H9 (cell line): ENCODE results near the gene FALEC. TPM values are rescaled to one million over a fixed set of nuclear protein-coding genes. Genes with fewer than 3 reads are reported as not detected.

Experiments used
- DNase-seq: peaks from one replicate; pipeline ENCODE4 v3.0.0-alpha.2; 2017
- H2AFZ ChIP-seq: one replicate; pipeline ENCODE4 v1.6.1; 2013; ENCODE audit warnings: mild to moderate bottlenecking, low read length, control low read depth, moderate library complexity
- H2AK5ac ChIP-seq: 2 replicates; pipeline ENCODE4 v1.6.1; 2013; ENCODE audit warnings: low read length, control low read depth, mixed read lengths; ENCODE audit not compliant: insufficient read length
- H2BK120ac ChIP-seq: one replicate; pipeline ENCODE4 v1.6.1; 2013; ENCODE audit warnings: low read depth, mild to moderate bottlenecking, low read length, control low read depth, inconsistent platforms; ENCODE audit not compliant: poor library complexity, severe bottlenecking
- H2BK12ac ChIP-seq: 2 replicates; pipeline ENCODE4 v1.6.1; 2013; ENCODE audit warnings: low read length, control low read depth, mixed read lengths, low read depth; ENCODE audit not compliant: insufficient read length
- H2BK15ac ChIP-seq: 2 replicates; pipeline ENCODE4 v1.6.1; 2013; ENCODE audit warnings: low read depth, low read length, control low read depth
- H2BK20ac ChIP-seq: one replicate; pipeline ENCODE4 v1.6.1; 2013; ENCODE audit warnings: low read depth, mild to moderate bottlenecking, low read length, control low read depth, inconsistent platforms; ENCODE audit not compliant: poor library complexity, severe bottlenecking
- H2BK5ac ChIP-seq: 2 replicates; pipeline ENCODE4 v1.6.1; 2013; ENCODE audit warnings: low read length, control low read depth, mixed read lengths; ENCODE audit not compliant: insufficient read length
- H3K14ac ChIP-seq: 2 replicates; pipeline ENCODE4 v1.6.1; 2013; ENCODE audit warnings: low read length, control low read depth; ENCODE audit not compliant: insufficient read depth
- H3K18ac ChIP-seq: 2 replicates; pipeline ENCODE4 v1.6.1; 2013; ENCODE audit warnings: low read depth, mild to moderate bottlenecking, mixed read lengths, low read length, control low read depth; ENCODE audit not compliant: insufficient read length
- H3K23ac ChIP-seq: 2 replicates; pipeline ENCODE4 v1.6.1; 2013; ENCODE audit warnings: low read length, control low read depth, mixed read lengths, low read depth; ENCODE audit not compliant: insufficient read length
- H3K23me2 ChIP-seq: 2 replicates; pipeline ENCODE4 v1.6.1; 2013; ENCODE audit warnings: low read depth, mild to moderate bottlenecking, mixed read lengths, low read length, control low read depth; ENCODE audit not compliant: insufficient read length, poor library complexity, severe bottlenecking
- H3K27ac ChIP-seq: 2 replicates; pipeline ENCODE4 v1.5.1; 2013; ENCODE audit warnings: low read length, control low read depth, mixed read lengths, low read depth; ENCODE audit not compliant: insufficient read length
- H3K27me3 ChIP-seq: 2 replicates; pipeline ENCODE4 v1.6.1; 2013; ENCODE audit warnings: low read length, control low read depth, inconsistent platforms; ENCODE audit not compliant: insufficient read depth
- H3K4ac ChIP-seq: 2 replicates; pipeline ENCODE4 v1.6.1; 2013; ENCODE audit warnings: low read depth, mild to moderate bottlenecking, control low read depth, inconsistent platforms, low read length, moderate library complexity
- H3K4me1 ChIP-seq: 2 replicates; pipeline ENCODE4 v1.6.1; 2013; ENCODE audit warnings: low read length, control low read depth, inconsistent platforms; ENCODE audit not compliant: insufficient read depth
- H3K4me2 ChIP-seq: 2 replicates; pipeline ENCODE4 v1.6.1; 2013; ENCODE audit warnings: low read length, control low read depth, mixed read lengths; ENCODE audit not compliant: insufficient read length, insufficient read depth
- H3K56ac ChIP-seq: 2 replicates; pipeline ENCODE4 v1.6.1; 2013; ENCODE audit warnings: low read depth, mild to moderate bottlenecking, mixed read lengths, low read length, control low read depth; ENCODE audit not compliant: insufficient read length
- H3K79me1 ChIP-seq: 2 replicates; pipeline ENCODE4 v1.6.1; 2013; ENCODE audit warnings: low read depth, mild to moderate bottlenecking, moderate library complexity, low read length, control low read depth, inconsistent platforms; ENCODE audit not compliant: insufficient read depth, poor library complexity, severe bottlenecking
- H3K79me2 ChIP-seq: 2 replicates; pipeline ENCODE4 v1.6.1; 2013; ENCODE audit warnings: low read length, control low read depth, inconsistent platforms; ENCODE audit not compliant: insufficient read depth
- H3K9ac ChIP-seq: 2 replicates; pipeline ENCODE4 v1.6.1; 2013; ENCODE audit warnings: low read length, control low read depth, mixed read lengths; ENCODE audit not compliant: insufficient read length; ENCODE audit errors: extremely low read depth
- H3K9me3 ChIP-seq: one replicate; pipeline ENCODE4 v1.6.1; 2013; ENCODE audit warnings: low read depth, low read length, inconsistent platforms; ENCODE audit not compliant: control insufficient read depth
- H3T11ph ChIP-seq: one replicate; pipeline ENCODE4 v1.6.1; 2013; ENCODE audit warnings: mild to moderate bottlenecking, low read length, control low read depth, inconsistent platforms
- H4K20me1 ChIP-seq: one replicate; pipeline ENCODE4 v1.6.1; 2013; ENCODE audit not compliant: control insufficient read depth, insufficient read length, insufficient read depth
- H4K5ac ChIP-seq: 2 replicates; pipeline ENCODE4 v1.6.1; 2013; ENCODE audit warnings: low read depth, mild to moderate bottlenecking, mixed read lengths, low read length, control low read depth; ENCODE audit not compliant: insufficient read length
- H4K8ac ChIP-seq: replicated peaks from 2 replicates; pipeline ENCODE4 v1.6.1; 2013; ENCODE audit warnings: low read length, control low read depth, mixed read lengths, low read depth; ENCODE audit not compliant: insufficient read length
- H4K91ac ChIP-seq: 2 replicates; pipeline ENCODE4 v1.6.1; 2013; ENCODE audit warnings: low read depth, mild to moderate bottlenecking, moderate library complexity, mixed read lengths, low read length, control low read depth; ENCODE audit not compliant: insufficient read length
- H3K27ac Mint-ChIP-seq, 3 experiments: 2 replicates in 2 of 3; 3 replicates in 1 of 3; pipeline ENCODE4 v1.8.0; 2020 to 2021; ENCODE audit warnings: mixed read lengths in 3 of 3, mild to moderate bottlenecking in 1 of 3, moderate library complexity in 1 of 3
- H3K27me3 Mint-ChIP-seq: 2 replicates; pipeline ENCODE4 v1.8.0; 2021; ENCODE audit warnings: low read depth, mild to moderate bottlenecking, moderate library complexity, mixed read lengths
- H3K36me3 Mint-ChIP-seq, 3 experiments: 2 replicates in 2 of 3; 3 replicates in 1 of 3; pipeline ENCODE4 v1.8.0; 2020 to 2021; ENCODE audit warnings: low read depth in 3 of 3, mixed read lengths in 3 of 3; ENCODE audit not compliant: insufficient read depth in 1 of 3
- H3K4me1 Mint-ChIP-seq, 2 experiments: 2 replicates each; pipeline ENCODE4 v1.8.0; 2020; ENCODE audit warnings: mixed read lengths in 2 of 2
- H3K4me3 Mint-ChIP-seq, 2 experiments: 2 replicates in 1 of 2; 3 replicates in 1 of 2; pipeline ENCODE4 v1.8.0; 2020 to 2021; ENCODE audit warnings: mild to moderate bottlenecking in 2 of 2, mixed read lengths in 2 of 2, moderate library complexity in 1 of 2
- H3K9me3 Mint-ChIP-seq, 2 experiments: 2 replicates in 1 of 2; 3 replicates in 1 of 2; pipeline ENCODE4 v1.8.0; 2020; ENCODE audit warnings: mild to moderate bottlenecking in 2 of 2, mixed read lengths in 2 of 2, moderate library complexity in 1 of 2
- CTCF ChIP-seq: fragments of 200-600 bp; sonication (generic); conservative IDR thresholded peaks from 3 replicates; pipeline ENCODE4 v1.8.0; 2021; ENCODE audit warnings: antibody characterized with exemption, mild to moderate bottlenecking
- WGBS: extraction: QIAGEN DNeasy Blood & Tissue Kit; methylation state at CpG from one replicate; pipeline ENCODE4 v1.1.7; 2013; ENCODE audit warnings: missing lambda C conversion rate, low lambda C conversion rate, mixed read lengths; ENCODE audit not compliant: insufficient read length; ENCODE audit errors: extremely low coverage; 5-methylcytosine and 5-hydroxymethylcytosine counted together
- total RNA-seq: library from RNA; stranded (reverse); gene quantifications from 2 replicates; pipeline ENCODE4 v1.2.1, GENCODE V29; 2021

Gene FALEC
- total RNA-seq, 1 experiment from 2014 or later: not detected

GRCh38 chr1:150576794-150577556, 61.4 kb downstream of the FALEC start:
- Histone ChIP-seq H3T11ph (no peak overlapping the region), H3K79me2 (peaks cover 35% of the 10 kb centered on the region), H4K20me1 (no peaks in the 10 kb centered on the region), H3K9ac (peak overlapping the region; percentile 98), H4K5ac (no peak overlapping the region), H3K4me1 (peaks cover 4% of the 10 kb centered on the region), H3K27me3 (no peaks in the 10 kb centered on the region), H4K91ac (no peak overlapping the region), H2BK15ac (no peak overlapping the region), H2AK5ac (no peak overlapping the region), H3K4ac (no peak overlapping the region), H2BK20ac (no peak overlapping the region), H2BK12ac (no peak overlapping the region), H3K18ac (no peak overlapping the region), H3K4me2 (peak overlapping the region; percentile 98), H2BK5ac (no peak overlapping the region), H3K14ac (no peak overlapping the region), H2AFZ (no peak overlapping the region), H3K9me3 (no peaks in the 10 kb centered on the region), H4K8ac (no peak overlapping the region), H3K79me1 (no peaks in the 10 kb centered on the region), H3K23me2 (peaks cover 7% of the 10 kb centered on the region), H3K23ac (no peak overlapping the region), H2BK120ac (no peak overlapping the region), H3K56ac (no peak overlapping the region), H3K27ac (no peak overlapping the region)
- Mint-ChIP-seq H3K4me1 (peaks cover 50 to 63% of the 10 kb centered on the region in 2 experiments), H3K4me3 (peak overlapping the region; percentile 96 to 97), H3K9me3 (peaks cover 6 to 15% of the 10 kb centered on the region in 2 experiments; a peak in 4 of 5 replicates), H3K36me3 (peaks cover 63 to 70% (median 66%) of the 10 kb centered on the region in 3 experiments), H3K27me3 (peaks cover 3% of the 10 kb centered on the region; the same call in 1 of the 2 replicates), H3K27ac (peak overlapping the region; percentile 99)
- no peak for TF ChIP-seq CTCF
- DNase-seq: no peak
- no CpG with 5 or more reads among the region's 2 CpGs for WGBS
